22Rv1 (cell line): Measurements from ENCODE around the gene RPA3.

Experiments used
- CTCF ChIP-seq: fragments of 450-650 bp; IDR thresholded peaks from 2 replicates; pipeline ENCODE4 v1.5.1; 2017; ENCODE audit warnings: mild to moderate bottlenecking
- ZFX ChIP-seq: fragments of 450-650 bp; IDR thresholded peaks from 2 replicates; pipeline ENCODE4 v1.6.1; 2017; ENCODE audit warnings: antibody characterized with exemption, borderline replicate concordance

- TF ChIP-seq CTCF (no peak), ZFX (no peak)
Measured at GRCh38 chr7:7687800-7688199, 30.6 kb downstream of the RPA3 start.
